K562 (cell line): ENCODE data around the gene PFAS. TPM values are rescaled to one million over a fixed set of nuclear protein-coding genes. Genes with fewer than 3 reads are reported as not detected.

Source experiments
- ATAC-seq: fragments of 200-7000 bp; cut with Tn5 transposase; 3 replicates; pipeline ENCODE4 v1.9.1; 2020; ENCODE audit warnings: moderate library complexity
- BruUV-seq: library from RNA; stranded (reverse); fragments of 400-500 nt; replicated peaks from 2 replicates; lab custom pipeline; 2021; lab: Mats Ljungman, UMichigan
- CTCF ChIA-PET: fragments of 300-600 bp; formaldehyde crosslinking; extraction: SDS; loops from one replicate; lab custom pipeline; 2021; ENCODE audit warnings: low intra/inter-chr PET ratio; lab: Yijun Ruan, JAX
- POLR2A ChIA-PET: fragments of 300-600, 350-650 bp; sonication (Branson Sonifier 250); formaldehyde crosslinking; extraction: SDS; loops from one replicate; lab custom pipeline; 2021; ENCODE audit warnings: antibody characterized with exemption, inconsistent platforms; lab: Yijun Ruan, JAX
- DNase-seq, 4 experiments: peaks; one replicate each; pipeline versions ENCODE4 v3.0.0 to v3.0.0-alpha.2; 2011 to 2018; ENCODE audit warnings: low spot score in 3 of 4, mixed read lengths in 3 of 4; ENCODE audit errors: extremely low read depth in 1 of 4
- FAIRE-seq: peaks from 2 replicates; lab custom pipeline; 2011; peaks lifted over from hg19 to GRCh38; lab: Jason Lieb, UNC
- H2AFZ ChIP-seq: 2 replicates; pipeline ENCODE4 v1.6.0; 2011; ENCODE audit warnings: low read depth, low read length, control low read depth, inconsistent platforms
- H3K27ac ChIP-seq: fragments of 200-600 bp; 3 replicates; pipeline ENCODE4 v1.8.0; 2011; ENCODE audit warnings: low read depth, mild to moderate bottlenecking, control low read depth, inconsistent platforms, low read length, moderate library complexity, mixed read lengths; ENCODE audit errors: extremely low read depth
- H3K27me3 ChIP-seq, 2 experiments: fragments of 300-600 bp in 1 of 2; 2 replicates in 1 of 2; 3 replicates in 1 of 2; pipeline versions ENCODE4 v1.6.0 to v1.8.0; 2011; ENCODE audit warnings: inconsistent platforms in 2 of 2, low read length in 2 of 2, mild to moderate bottlenecking in 1 of 2, mixed read lengths in 1 of 2, moderate library complexity in 1 of 2; ENCODE audit not compliant: control insufficient read depth in 2 of 2, insufficient read depth in 2 of 2
- H3K36me3 ChIP-seq: fragments of 300-600 bp; 3 replicates; pipeline ENCODE4 v1.8.0; 2011; ENCODE audit warnings: mild to moderate bottlenecking, low read length, inconsistent platforms; ENCODE audit not compliant: control insufficient read depth, insufficient read depth
- H3K4me1 ChIP-seq, 2 experiments: fragments of 200-600 bp in 1 of 2; replicated peaks in 1 of 2; 2 replicates in 1 of 2; 3 replicates in 1 of 2; pipeline versions ENCODE4 v1.5.1 to v1.8.0; 2011; ENCODE audit warnings: inconsistent platforms in 2 of 2, low read length in 2 of 2, mild to moderate bottlenecking in 1 of 2, mixed read lengths in 1 of 2, moderate library complexity in 1 of 2; ENCODE audit not compliant: control insufficient read depth in 2 of 2, insufficient read depth in 2 of 2
- H3K4me2 ChIP-seq: 2 replicates; pipeline ENCODE4 v1.6.1; 2011; ENCODE audit warnings: low read length, control low read depth, inconsistent platforms, mixed read lengths; ENCODE audit not compliant: insufficient read depth
- H3K4me3 ChIP-seq: fragments of 200-600 bp; sonication (generic), shearing (Covaris generic); 2 replicates; pipeline ENCODE4 v1.5.1; 2016; ENCODE audit warnings: control low read depth, inconsistent platforms
- H3K79me2 ChIP-seq: fragments of 200-600 bp; 3 replicates; pipeline ENCODE4 v1.8.0; 2011; ENCODE audit warnings: low read length, inconsistent platforms; ENCODE audit not compliant: control insufficient read depth, insufficient read depth
- H3K9ac ChIP-seq, 2 experiments: 2 replicates each; pipeline versions ENCODE4 v1.6.0 to v1.6.1; 2011; ENCODE audit warnings: low read depth in 2 of 2, low read length in 2 of 2, control low read depth in 1 of 2, inconsistent platforms in 1 of 2, mild to moderate bottlenecking in 1 of 2, mixed read lengths in 1 of 2; ENCODE audit not compliant: insufficient read depth in 1 of 2
- H3K9me1 ChIP-seq: one replicate; pipeline ENCODE4 v1.6.0; 2011; ENCODE audit warnings: inconsistent platforms, mild to moderate bottlenecking, low read length, moderate library complexity; ENCODE audit not compliant: control insufficient read depth, insufficient read depth
- H3K9me3 ChIP-seq: replicated peaks from 2 replicates; pipeline ENCODE4 v1.5.1; 2011; ENCODE audit warnings: low read depth, low read length, inconsistent platforms; ENCODE audit not compliant: control insufficient read depth, insufficient read depth
- H4K20me1 ChIP-seq: replicated peaks from 2 replicates; pipeline ENCODE4 v1.6.1; 2011; ENCODE audit warnings: low read length, inconsistent platforms, mixed read lengths; ENCODE audit not compliant: control insufficient read depth, insufficient read depth
- POLR2G ChIP-seq: fragments of 200-400 bp; formaldehyde crosslinking; IDR thresholded peaks from 2 replicates; pipeline ENCODE4 v1.6.1; 2017; ENCODE audit warnings: low read depth, mild to moderate bottlenecking, antibody characterized with exemption, low read length, moderate library complexity
- U2AF1 ChIP-seq: fragments of 200-400 bp; formaldehyde crosslinking; optimal IDR thresholded peaks from 2 replicates; pipeline ENCODE3; 2017; ENCODE audit warnings: mild to moderate bottlenecking, low read depth, low read length, moderate library complexity
- WGBS: fragments of 100-300 bp; shearing (Covaris generic); methylation state at CpG from one replicate; pipeline ENCODE4 v1.1.6; 2016; ENCODE audit warnings: low coverage, mixed read lengths; ENCODE audit not compliant: insufficient coverage; ENCODE audit errors: missing lambda C conversion rate; 5-methylcytosine and 5-hydroxymethylcytosine counted together
- in situ Hi-C: fragments of 300-500 bp; cut with MboI; formaldehyde crosslinking; loops from 4 replicates; pipeline ENCODE4 v1.15.0; 2018; ENCODE audit warnings: inconsistent platforms, mixed read lengths
- intact Hi-C: fragments of 100-400 bp; cut with micrococcal nuclease; formaldehyde crosslinking; loops from 2 replicates; pipeline ENCODE4 v1.14.2; 2022
- polyA plus RNA-seq, 8 experiments: library from polyadenylated mRNA; depleted of rRNA in 4 of 8; stranded (reverse) in 5 of 8; unstranded in 3 of 8; fragments of >200 nt; fragmentation: Nextera tagmentation in 2 of 8; fragmentation: Illumina TruSeq in 1 of 8; extraction: Ambion mirVana in 2 of 8; extraction: Trizol in 1 of 8; gene quantifications; 2 replicates each; pipeline versions ENCODE4 v1.2.1 to v1.2.3, GENCODE V29; 2011 to 2014; ENCODE audit warnings: inconsistent platforms in 1 of 8, missing spikeins in 1 of 8
- total RNA-seq, 7 experiments: library from RNA; depleted of rRNA in 6 of 7; stranded (reverse); fragments of >200 nt in 6 of 7; fragmentation: Illumina TruSeq in 2 of 7; extraction: Trizol in 2 of 7; gene quantifications; 2 replicates each; pipeline versions ENCODE4 v1.2.1 to v1.2.3, GENCODE V29; 2011 to 2021; ENCODE audit warnings: low replicate concordance in 1 of 7

PFAS gene
- total and polyA plus RNA-seq, 9 of the 15 experiments (the other 6 are each of a cell fraction or from before 2014, with no cell fraction given): 11.6 to 131 (median 43.9) TPM

- H3K27ac ChIP-seq: no peak overlapping the region; the same call in 2 of the 3 replicates
- no peaks in the 10 kb centered on the region for H3K79me2 ChIP-seq
- in situ Hi-C loops (loop anchor here (5.0 kb wide), 1 partner anchor 103 kb away; the partner anchor contains the start of gene HES7), intact Hi-C loops (loop anchor here (10.0 kb wide), 1 partner anchor 160 kb away; the partner anchor contains the start of gene RPL26)
- WGBS: 85% methylated on average over 19 of the region's 26 CpGs
- peak overlapping the region in 1 of 2 experiments; percentile 11; a peak in 1 of 4 replicates for H3K9ac ChIP-seq
- DNase-seq (no peak), ATAC-seq (no peak), FAIRE-seq (no peak)
- no TSS peak for BruUV-seq
- 0 out of 2 replicates have a peak overlapping the region, but pooled peaks have one; percentile 18 for H3K4me2 ChIP-seq
- peaks cover 20 to 21% of the 10 kb centered on the region in 2 experiments; a peak in 4 of 5 replicates for H3K4me1 ChIP-seq
- H4K20me1 ChIP-seq: peaks cover 5% of the 10 kb centered on the region
- peaks cover 32% of the 10 kb centered on the region; the same call in 2 of the 3 replicates for H3K36me3 ChIP-seq
- no peaks in the 10 kb centered on the region for H3K9me1 ChIP-seq
- no peaks in the 10 kb centered on the region for H3K27me3 ChIP-seq
- ChIA-PET POLR2A (interaction anchor here (0.6 to 7.5 kb wide), 5 partner anchors 14 to 70 kb away, joined by 3 to 89 read pairs (median 3); partner anchors contain the start of genes AURKB and SLC25A35), CTCF (no interaction called here)
- H2AFZ ChIP-seq: no peak overlapping the region
- TF ChIP-seq U2AF1: no peak
- 0 out of 2 replicates have a peak, but pooled peaks have one; percentile 14 for TF ChIP-seq POLR2G
- TF ChIP-seq, all 486 proteins: peak for 1
- Histone ChIP-seq H3K9me3 (no peaks in the 10 kb centered on the region), H3K4me3 (no peak overlapping the region)
These were observed 23.9 kb upstream of the PFAS start for GRCh38 chr17:8224891-8225812.
